Ascending aorta (tissue), 2 donors: ENCODE data around the gene SNX22. TPM values are rescaled to one million over a fixed set of nuclear protein-coding genes. Genes with fewer than 3 reads are reported as not detected.

Source experiments
- DNase-seq, 2 donors: peaks; one replicate each; pipeline ENCODE4 v3.0.0-alpha.2; 2019; ENCODE audit warnings: low spot score in 2 of 2
- H3K27ac ChIP-seq, 2 donors: fragments of 200-600 bp; sonication (generic); one replicate each; pipeline ENCODE4 v1.5.1; 2016 to 2017; ENCODE audit warnings: mild to moderate bottlenecking in 1 of 2
- H3K27me3 ChIP-seq: fragments of 200-600 bp; sonication (generic); one replicate; pipeline ENCODE4 v1.5.1; 2017
- H3K36me3 ChIP-seq, 2 donors: fragments of 200-600 bp; sonication (generic); one replicate each; pipeline ENCODE4 v1.5.1; 2016
- H3K4me1 ChIP-seq, 2 donors: fragments of 200-600 bp; sonication (generic); one replicate each; pipeline ENCODE4 v1.5.1; 2016 to 2017; ENCODE audit warnings: mild to moderate bottlenecking in 1 of 2
- H3K4me3 ChIP-seq, 2 donors: fragments of 200-600 bp; sonication (generic); one replicate each; pipeline ENCODE4 v1.5.1; 2016 to 2017; ENCODE audit warnings: mild to moderate bottlenecking in 1 of 2
- H3K9me3 ChIP-seq, 2 donors: fragments of 200-600 bp; sonication (generic); one replicate each; pipeline ENCODE4 v1.5.1; 2016
- CTCF ChIP-seq, 3 experiments: fragments of 200-600 bp in 2 of 3; fragments of 450-650 bp in 1 of 3; sonication (generic) in 2 of 3; IDR thresholded peaks; one replicate each; pipeline ENCODE4 v1.5.1; 2016 to 2019; ENCODE audit warnings: antibody characterized with exemption in 3 of 3, mild to moderate bottlenecking in 1 of 3, moderate library complexity in 1 of 3
- intact Hi-C: fragments of 100-400 bp; cut with DNase I; formaldehyde crosslinking; loops from one replicate; pipeline ENCODE4 v1.15.1; 2023
- total RNA-seq: library from RNA; depleted of rRNA; stranded (reverse); fragments of >200 nt; gene quantifications from one replicate; pipeline ENCODE4 v1.1.0, GENCODE V29; 2016

SNX22 gene
- total RNA-seq, 1 donor from 2014 or later, result 0.53 TPM

DNA sequence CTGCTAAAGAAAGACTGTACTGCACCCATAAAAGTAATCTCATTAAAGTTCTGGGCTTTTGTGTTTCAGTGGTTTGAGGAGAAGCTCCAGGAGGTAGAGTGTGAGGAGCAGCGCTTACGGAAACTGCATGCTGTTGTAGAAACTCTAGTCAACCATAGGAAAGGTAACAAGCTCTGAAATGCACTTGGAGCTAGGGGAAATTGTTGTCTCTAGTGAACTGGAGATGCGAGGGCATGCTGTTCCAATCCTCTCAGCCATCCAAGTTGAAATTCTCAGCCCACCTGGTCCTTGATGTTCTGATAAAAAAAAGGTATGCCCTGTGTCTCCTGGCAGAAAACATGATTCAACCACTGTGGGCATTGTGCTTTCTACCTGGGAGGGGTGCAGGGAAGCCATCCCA is 21.4 kb upstream of the SNX22 start:
- Histone ChIP-seq H3K4me1 (no peaks in the 10 kb centered on the region), H3K4me3 (no peak overlapping the region), H3K27me3 (no peaks in the 10 kb centered on the region), H3K27ac (no peak overlapping the region), H3K9me3 (no peaks in the 10 kb centered on the region), H3K36me3 (peaks cover 82 to 99% of the 10 kb centered on the region in 2 donors)
- intact Hi-C loops, result no loop called here
- no peak for DNase-seq
- TF ChIP-seq CTCF (IDR thresholded peaks at IDR 0.05), result no peak

GRCh38 chr15:64131547-64131946 is 20.0 kb upstream of the SNX22 start:
- intact Hi-C loops, result no loop called here
- no peak for DNase-seq
- Histone ChIP-seq H3K9me3 (no peaks in the 10 kb centered on the region), H3K36me3 (peaks cover 88 to 100% of the 10 kb centered on the region in 2 donors), H3K27ac (no peak overlapping the region), H3K4me1 (no peaks in the 10 kb centered on the region), H3K27me3 (no peaks in the 10 kb centered on the region), H3K4me3 (no peak overlapping the region)
- TF ChIP-seq CTCF (IDR thresholded peaks at IDR 0.05), result no peak

DNA sequence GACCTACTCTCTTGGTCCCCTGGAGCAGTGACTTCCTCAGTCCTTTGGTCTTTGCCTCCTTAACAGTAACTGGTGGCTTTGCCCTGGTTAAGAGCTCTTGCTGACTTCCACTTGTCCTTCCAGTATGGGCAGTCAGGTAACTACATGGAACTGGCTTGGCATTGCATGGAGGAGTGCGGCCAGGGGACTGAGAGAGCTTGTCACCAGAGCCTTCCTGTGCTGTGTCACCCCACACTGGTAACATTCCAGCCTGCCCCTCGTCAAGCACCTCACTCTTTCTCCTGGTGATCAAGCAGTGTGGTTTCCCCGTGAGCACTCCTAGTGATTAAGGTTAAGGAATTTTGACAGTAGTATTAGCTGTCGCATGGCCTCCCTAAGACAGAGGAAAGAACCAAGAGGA is 19.3 kb upstream of the SNX22 start:
- TF ChIP-seq CTCF (IDR thresholded peaks at IDR 0.05), result no peak
- Histone ChIP-seq H3K4me1 (no peaks in the 10 kb centered on the region), H3K27ac (no peak overlapping the region), H3K4me3 (no peak overlapping the region), H3K9me3 (no peaks in the 10 kb centered on the region), H3K36me3 (peaks cover 88 to 100% of the 10 kb centered on the region in 2 donors), H3K27me3 (no peaks in the 10 kb centered on the region)
- no peak for DNase-seq
- intact Hi-C loops, result no loop called here

GRCh38 chr15:64133623-64134344 is 17.7 kb upstream of the SNX22 start:
- H3K36me3 ChIP-seq, result peaks cover 86 to 100% of the 10 kb centered on the region in 2 donors

DNA sequence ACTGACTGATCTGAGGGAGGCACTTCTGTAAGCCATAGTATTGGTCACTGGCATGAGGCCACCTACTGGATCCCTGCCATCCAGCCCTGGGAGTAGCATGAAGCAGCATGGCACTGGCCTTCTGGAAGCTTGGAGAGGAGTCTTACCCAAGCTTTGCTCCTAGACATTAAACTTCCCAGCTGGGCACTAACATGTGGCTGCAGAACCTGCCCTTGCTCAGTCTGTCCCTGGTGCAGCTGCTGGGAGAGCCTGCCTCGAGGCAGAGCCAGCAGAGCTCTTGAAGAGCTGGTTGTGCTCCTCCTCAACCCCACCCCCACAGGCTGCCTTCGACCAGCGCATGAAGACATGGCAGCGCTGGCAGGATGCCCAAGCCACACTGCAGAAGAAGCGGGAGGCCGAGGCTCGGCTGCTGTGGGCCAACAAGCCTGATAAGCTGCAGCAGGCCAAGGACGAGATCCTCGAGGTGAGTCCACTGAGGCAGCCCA is 17.1 kb upstream of the SNX22 start:
- H3K27ac ChIP-seq, result no peak overlapping the region
- H3K9me3 ChIP-seq, result no peaks in the 10 kb centered on the region
- no peak overlapping the region for H3K4me3 ChIP-seq
- H3K4me1 ChIP-seq, result no peaks in the 10 kb centered on the region
- intact Hi-C loops, result no loop called here
- TF ChIP-seq CTCF (IDR thresholded peaks at IDR 0.05), result no peak
- DNase-seq, result no peak
- no peaks in the 10 kb centered on the region for H3K27me3 ChIP-seq
- peaks cover 84 to 95% of the 10 kb centered on the region in 2 donors for H3K36me3 ChIP-seq

More at GRCh38 chr15:64133623-64134344, 17.7 kb upstream of the SNX22 start:
- intact Hi-C loops, result no loop called here
- no peaks in the 10 kb centered on the region for H3K4me1 ChIP-seq
- no peaks in the 10 kb centered on the region for H3K9me3 ChIP-seq
- TF ChIP-seq CTCF (IDR thresholded peaks at IDR 0.05), result no peak
- H3K4me3 ChIP-seq, result no peak overlapping the region
- no peaks in the 10 kb centered on the region for H3K27me3 ChIP-seq
- H3K27ac ChIP-seq, result no peak overlapping the region
- no peak for DNase-seq
